Left lobe of liver (tissue), 2 donors: ENCODE data around the gene RARB. TPM values are rescaled to one million over a fixed set of nuclear protein-coding genes. Genes with fewer than 3 reads are reported as not detected.

Experiments used
- ATAC-seq: fragments of 200-7000 bp; cut with Tn5 transposase; one replicate; pipeline ENCODE4 v1.9.1; 2020; ENCODE audit warnings: mild to moderate bottlenecking, moderate library complexity
- DNase-seq: peaks from one replicate; pipeline ENCODE4 v3.0.0-alpha.2; 2020; ENCODE audit warnings: low spot score
- total RNA-seq: library from RNA; stranded (reverse); gene quantifications from one replicate; pipeline ENCODE4 v1.2.1, GENCODE V29; 2021
- donor health status: DM: no; HTN: no; CAD: no; lungs with moderate emphysema.
- donor health status: DM: no; HTN: yes; CAD: no.

RARB gene
- total RNA-seq, 1 donor from 2014 or later, result 2.2 TPM

DNA sequence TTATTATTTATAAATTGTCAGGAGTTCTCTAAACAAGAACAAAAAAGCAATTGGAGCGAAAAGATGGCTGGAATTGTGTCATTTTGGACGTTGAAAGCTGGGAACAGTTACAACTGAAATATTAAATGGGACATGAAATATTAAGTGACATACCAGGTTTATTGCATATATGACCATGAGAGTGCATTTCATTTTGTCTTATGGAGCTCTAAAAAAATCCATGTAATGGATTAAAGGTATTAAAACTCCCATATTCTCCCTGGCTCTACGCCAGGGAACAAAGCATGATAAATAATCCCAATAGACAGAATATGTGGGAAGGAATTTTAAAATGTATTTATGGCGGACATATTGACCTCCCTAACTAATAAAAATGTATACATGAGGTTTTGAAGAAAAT is 17.7 kb downstream of the RARB start:
- DNase-seq (no peak), ATAC-seq (no peak)

DNA sequence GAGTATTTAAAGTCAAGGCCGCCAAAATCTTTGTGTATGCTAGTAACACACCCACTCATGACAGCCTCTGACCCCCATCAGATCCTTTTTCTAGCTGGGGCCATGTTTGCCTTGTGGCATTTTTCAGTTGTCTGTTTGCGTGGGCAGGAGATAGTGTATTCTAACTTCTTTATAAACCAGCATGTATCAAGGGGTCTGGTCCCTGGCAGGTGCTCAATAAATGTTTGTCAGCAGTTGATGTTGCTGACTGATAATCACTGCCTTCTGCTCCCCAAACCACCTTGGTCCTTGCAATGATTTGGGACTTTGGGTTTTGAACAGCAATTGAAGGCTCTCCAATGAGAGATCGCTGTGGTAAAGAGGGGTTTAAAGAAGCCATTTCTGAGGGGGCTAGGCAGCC is 19.2 kb downstream of the RARB start:
- ATAC-seq (no peak), DNase-seq (no peak)

DNA sequence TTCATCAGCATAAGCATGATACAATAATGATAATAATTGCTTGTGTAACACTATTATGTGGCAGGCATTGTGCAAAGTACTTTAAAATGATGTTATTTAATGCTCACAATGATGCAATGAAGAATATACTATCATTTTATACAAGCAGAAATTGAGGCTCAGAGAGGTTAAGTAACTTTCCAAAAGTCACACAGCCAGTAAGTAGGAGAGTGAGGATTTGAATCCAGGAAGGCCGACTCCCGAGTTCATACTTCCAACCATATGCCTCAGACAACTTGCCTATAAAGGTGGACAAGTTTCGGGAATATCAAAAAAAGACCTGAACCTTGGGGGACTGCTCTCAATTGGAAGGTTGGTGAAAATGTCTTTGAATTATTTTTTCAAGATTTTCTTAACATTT is 19.9 kb downstream of the RARB start:
- no peak for DNase-seq
- no peak for ATAC-seq

DNA sequence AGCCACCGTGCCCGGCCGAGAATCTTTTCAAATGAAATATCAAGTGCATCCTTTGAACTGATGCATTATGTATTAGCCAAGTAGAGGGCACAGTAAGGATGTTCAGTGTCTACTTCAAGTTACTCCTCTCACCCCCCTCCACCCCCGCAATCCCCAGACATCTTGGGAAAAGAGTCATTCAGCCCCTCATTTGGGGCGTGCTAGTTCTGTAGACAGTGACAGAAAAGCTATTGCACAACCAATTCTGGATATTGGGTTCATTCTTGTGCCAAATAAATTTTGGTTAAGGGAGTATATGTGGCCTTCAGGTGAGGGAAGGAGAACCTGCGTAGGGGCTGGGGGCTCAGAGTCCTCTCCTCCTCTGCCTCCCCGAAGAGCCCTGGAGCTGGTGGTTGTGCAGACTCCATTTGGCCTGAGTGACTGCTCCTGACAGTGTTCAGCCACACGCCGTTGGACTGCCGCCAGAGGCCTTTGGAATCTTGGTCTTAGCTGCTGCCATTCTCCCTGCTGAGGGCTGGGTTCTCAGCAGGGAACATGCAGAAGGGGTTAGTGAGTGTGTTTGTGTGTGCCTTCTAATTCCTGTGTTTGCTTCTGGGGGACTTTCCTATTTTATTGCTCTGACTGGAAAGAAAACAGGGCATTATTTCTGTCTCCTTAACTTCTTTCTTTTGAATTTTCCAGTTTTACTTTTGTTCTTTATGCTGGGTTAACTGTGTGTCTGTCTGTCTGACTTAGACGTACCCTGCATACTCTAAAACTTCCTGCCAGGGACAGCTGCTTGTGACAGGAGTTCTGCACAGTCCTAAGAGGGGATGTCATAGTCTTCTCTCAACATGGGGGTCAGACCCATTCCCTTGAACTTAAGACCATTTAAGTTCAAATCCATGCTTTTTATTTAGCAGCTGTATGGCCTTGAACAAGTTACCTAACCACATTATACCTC is 21.0 kb downstream of the RARB start:
- peak; percentile 99 for ATAC-seq
- DNase-seq, result peak; percentile 91

DNA sequence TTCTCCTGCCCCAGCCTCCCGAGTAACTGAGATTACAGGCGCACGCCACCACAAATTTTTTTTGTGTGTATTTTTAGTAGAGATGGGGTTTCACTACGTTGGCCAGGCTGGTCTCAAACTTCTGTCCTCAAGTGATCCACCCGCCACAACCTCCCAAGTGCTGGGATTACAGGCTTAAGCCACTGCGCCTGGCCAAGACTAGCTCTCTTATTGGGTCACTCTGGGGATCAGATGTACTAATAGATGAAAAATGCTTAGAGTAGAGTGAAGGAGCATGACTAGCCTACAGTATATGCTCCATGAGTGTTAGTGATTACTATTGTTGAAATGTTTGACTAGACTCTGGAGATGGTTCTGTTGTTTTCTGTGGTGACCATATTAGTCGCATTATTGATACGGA is 21.8 kb downstream of the RARB start:
- DNase-seq (no peak), ATAC-seq (no peak)

DNA sequence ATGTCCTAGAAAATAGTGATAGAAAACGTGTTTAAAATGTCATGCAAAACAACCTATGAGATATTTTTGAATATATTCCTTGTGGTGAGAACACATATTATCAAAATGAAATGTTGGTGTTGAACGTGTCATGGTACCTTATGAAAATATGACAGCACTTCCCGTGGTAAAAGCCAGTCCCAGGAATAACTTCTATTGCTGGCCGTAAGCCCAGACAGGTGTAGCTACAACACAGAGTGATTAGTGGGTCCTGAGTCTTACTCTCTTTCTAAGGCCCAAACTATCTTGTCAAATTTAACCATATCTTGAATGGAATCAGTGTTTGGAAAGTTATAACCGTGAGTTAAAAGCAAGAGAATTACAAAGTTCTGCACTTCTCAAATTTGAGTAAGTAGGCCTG is 24.1 kb downstream of the RARB start:
- DNase-seq (no peak), ATAC-seq (no peak)

DNA sequence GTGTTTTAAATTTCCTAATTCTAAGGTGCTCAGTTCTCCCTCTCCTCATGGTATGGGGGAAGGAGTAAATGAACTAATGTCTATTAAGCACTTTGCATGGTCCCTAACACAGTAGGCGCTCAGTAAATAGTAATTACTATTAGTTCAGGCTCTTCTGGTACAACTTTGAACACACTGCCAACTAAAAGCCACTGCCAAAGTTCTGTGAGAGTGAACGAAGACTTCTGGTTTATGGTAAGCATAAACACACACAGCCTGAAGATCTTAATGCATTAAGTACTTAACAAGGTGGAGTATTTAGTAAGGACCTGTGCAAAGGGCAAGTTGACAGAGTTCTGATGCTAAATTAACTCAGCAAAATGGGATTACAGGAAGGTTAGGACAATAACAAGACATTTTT is 24.7 kb downstream of the RARB start:
- DNase-seq (no peak), ATAC-seq (no peak)

DNA sequence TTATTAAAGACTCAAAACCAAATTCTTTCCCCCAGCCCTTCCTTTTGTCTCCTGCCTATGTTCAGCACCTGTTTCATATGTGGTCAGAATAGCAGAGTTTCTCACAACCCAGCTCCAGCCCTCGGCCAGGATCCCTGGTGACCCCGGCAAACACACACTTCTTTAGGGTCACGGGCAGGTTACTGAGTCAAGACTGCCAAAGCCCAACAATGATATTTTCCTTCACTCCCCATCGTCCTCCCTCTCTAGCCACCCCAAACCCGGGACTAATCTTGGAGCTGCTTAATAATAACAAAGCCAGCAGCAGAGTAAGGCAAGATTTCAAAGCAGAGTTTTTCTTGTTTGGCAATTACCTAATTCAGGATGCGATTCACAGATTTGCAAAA is 25.5 kb downstream of the RARB start:
- DNase-seq, result no peak
- no peak for ATAC-seq

DNA sequence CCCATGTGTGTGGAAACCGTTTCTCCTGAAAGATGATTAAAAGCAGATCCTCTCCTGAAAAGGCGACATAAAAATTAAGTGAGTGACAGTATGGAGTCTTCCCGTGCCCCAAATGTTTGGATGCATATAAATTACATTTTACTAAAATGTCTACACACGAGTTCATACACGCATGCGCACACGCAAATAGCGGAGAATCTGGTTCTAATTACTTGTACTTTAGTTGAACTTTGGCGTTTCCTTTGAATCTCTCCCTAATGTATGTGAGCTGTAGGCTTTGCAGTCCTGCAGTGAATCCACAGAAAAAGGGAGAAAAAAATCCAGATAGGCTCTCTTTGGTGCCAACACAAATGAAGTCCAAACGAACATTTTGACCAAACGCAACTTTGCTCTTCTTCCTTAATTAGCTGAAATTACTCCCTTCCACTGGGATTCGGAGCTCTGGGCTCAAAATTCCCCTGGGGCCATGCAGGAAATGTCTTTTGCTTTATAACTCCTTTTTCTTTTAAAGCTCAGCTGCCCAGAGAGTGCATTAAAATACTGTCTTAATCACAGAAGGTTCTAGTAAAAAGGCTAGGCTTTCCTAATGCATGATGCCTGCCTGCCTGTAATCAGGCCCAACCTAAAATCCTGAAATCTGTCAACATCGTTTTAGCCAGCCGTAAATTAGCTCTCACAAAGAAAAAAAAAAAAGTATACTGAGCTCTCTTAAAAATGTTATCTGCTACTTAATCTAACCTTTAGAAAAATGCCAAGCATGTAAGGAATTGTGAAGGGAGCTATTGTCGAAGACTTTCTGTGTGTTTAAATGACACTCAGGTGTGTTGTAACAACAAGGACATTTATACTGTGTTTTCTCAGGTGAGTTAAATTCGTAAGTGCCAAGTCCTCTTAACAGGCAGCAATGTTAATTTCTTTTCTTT is 26.2 kb downstream of the RARB start:
- ATAC-seq, result no peak

DNA sequence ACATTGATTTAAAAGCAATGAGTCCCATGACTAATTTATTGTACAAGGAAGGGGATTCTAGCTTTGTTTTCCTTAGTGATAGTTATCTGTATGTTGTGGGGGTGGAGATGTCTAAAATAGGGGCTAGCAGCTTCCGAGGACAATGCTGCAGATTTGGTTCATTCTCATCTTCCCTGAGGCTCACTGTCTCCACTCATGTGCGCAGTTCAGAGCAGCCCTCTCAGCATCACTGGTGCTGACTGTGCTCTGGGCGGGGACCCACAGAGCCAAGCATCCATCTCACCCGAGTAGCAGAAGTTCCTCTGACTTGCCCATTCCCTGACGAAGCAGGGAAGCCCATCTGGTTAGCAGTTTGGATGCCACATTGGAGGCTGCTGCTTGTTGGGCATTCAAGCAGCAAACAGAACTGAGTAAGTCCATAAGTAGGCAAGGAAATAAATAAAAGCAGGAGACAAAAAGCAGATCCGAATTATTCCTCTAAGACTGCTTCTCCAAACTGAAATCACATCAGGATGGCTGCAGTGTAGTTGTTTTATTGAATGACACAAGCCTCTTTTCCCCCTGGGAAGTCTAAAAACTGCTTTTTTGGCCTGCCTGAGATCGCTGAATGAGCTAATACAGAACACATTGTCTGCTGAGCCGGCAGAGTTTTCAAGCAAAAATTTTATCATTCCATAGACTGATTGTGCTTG is 27.5 kb downstream of the RARB start:
- ATAC-seq, result no peak
- DNase-seq, result no peak

More for the DNA sequence above, 26.2 kb downstream of the RARB start:
- no peak for DNase-seq

DNA sequence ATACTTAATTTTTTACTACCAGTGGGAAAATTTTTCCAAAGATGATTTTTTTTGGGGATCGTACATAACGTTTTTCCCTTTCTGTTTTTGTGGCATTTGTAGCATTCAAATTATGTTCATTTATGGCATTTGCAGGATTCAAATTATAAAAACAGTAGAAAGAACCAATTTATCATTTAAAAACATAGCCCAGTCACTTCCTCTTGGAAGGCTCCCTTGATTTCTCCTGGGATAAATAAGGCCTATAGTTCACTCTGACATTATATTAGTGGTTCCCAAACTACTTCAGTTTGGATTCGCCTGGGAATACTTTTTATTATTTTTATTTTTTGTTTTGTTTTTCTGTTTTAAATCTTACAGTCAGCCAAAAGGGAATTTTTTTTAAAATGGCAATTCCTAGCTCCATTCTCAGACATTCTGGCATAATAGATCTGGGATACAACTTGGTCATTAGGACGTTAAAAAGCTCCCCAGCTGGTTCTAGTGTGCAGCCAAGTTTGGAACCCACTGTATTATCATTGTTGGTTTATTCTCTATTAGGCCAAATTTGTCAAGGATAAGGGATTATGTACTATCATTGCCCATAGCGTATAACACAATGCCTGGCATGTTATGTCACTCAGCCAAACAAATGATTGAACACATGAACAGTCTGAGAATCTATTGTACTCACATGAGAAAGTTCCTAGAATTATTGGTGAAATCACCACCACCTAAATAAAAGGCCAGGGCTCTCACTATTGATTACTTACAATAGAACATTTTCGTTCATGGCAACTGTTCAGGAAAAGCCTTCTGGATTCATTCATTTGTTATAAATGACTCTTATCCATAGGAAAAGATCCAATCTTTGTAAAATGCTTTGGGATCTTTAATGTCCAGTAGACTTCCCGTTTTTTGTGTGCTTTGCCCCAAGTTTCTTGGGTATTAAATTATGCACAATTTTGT is 28.9 kb downstream of the RARB start:
- DNase-seq (no peak), ATAC-seq (no peak)

DNA sequence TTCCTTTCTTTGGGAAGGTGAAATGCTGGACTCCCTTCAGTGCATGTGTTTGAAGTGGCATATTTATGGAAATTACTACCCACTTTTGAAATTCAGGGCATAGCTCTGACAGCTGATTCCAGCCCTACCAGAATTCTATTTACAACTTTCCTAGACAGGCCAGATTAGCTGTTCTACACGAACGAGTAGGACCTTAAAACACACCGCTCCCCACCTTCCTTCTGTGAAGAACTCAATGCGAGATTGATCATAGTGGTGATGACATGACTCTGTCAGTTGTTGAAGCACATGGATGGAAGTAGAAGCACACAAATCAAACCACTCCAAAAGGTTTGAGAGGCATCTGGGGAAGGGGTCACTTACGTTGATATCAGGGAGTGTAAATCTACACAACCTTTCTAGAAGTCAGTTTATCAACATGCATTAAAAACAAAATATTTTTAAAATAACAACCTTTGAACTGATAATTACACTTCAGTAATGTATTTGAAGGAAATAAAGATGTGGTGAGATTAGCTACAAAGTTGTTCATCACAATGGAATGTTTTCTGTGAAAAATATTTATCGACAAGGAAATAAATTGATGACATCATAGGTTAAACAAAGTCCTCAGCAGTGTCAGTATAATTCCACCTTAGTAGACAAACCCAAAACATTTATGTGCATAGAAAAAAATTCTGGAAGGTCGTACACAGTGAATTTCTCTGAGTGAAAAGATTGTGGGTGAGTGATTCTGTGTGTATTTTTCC is 29.8 kb downstream of the RARB start:
- DNase-seq (no peak), ATAC-seq (no peak)

DNA sequence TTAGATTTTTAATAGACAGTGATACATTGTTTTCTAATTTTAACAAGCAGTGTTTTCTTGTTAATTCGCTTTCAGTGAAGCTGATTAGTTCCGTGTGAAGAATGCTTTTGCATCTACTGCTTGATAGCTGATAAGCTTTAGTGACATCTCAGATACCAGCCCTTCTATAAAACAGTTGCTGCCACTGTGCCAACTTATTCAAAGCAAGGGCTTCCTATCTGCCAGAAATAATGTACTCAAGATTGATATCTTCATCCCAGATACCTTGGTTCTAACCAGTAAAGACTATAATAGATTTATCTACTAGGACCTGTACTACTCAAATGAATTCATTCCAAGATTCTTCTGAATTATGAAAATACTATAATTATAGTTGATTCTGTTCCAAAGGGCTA is 30.4 kb downstream of the RARB start:
- ATAC-seq, result no peak
- no peak for DNase-seq

DNA sequence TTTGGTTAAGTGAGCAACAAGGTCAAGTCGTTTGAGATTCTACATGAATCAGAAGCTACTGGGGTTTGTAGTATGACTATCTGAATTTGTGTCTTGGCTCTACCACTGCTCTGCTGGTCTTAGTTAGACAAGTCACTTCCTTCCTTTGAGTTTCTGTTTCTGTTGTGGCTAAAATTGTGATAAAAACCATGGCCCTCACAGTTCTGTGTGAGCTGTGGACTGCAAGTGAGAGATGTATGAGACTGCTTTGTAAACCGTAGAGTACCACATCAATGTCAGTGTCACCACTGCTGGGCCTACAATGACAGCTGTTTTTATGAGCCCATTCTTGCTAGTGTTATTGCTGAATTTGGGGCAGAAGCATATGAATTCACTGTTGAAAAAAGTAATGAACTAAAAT is 32.7 kb downstream of the RARB start:
- peak; percentile 32 for ATAC-seq
- no peak for DNase-seq

DNA sequence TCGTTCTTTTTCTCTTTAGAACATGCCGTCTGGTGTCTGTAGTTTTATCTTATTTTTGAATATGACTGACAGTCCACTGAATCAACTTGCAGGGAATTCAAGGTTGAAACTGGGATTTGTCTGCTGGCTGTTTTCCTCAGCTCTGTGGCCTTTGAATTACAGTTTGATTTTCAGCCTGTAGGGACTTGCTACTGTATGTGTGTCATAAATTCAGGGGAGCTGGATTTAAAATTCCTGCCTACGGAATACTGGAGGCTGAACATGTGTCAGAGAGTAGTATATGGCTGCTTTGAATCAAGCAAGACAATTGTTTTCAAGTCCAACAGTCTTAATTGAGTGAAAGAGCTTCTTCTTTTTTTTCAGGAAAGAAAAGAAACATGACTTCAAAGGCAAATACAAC is 33.9 kb downstream of the RARB start:
- no peak for DNase-seq
- ATAC-seq, result no peak

DNA sequence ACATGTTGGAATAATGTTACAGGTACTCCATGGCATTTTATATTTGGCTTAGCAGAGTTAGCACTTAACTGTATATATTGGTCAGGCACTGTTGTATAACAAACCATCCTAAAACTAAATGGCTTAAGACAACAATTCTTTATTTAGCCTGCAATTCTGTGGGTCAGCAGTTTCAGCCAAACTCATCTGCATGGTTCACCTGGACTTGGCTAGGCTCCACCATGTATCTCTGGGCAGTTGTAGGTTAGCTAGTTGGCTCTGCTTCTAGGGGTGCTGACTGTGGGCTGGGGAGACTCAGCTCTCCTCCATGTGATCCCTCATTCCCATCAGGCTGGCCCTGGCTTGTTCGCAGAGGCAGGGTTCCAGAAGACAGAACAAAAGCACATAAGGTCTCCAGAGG is 34.4 kb downstream of the RARB start:
- DNase-seq (peak; percentile 48), ATAC-seq (peak; percentile 78)

DNA sequence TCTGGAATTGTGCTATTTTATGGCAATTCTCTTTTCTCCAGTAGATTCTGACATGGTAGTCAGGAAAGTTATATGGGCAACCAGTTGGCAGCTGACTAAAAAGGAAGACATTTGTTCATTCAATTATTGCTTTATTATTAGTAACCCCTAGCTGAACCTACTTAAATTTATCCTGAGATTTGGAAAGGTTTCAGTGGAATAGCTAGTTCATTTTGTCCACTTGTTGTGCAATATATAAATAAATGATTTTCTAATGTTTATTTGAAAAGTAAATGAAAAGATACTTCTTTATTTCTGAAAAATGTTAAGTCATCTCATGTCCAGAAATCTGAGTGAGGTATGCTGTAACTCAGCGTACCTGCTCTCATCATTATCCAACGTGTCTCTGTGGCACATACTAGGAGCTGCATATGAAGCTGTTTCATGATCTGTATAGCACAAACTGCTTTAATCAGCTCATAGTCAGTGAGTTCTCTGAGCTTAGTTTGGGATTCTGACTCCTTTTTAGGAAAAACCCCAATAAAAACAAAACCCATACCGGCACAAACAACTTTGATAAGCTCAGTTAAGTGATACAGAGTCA is 35.9 kb downstream of the RARB start:
- DNase-seq (no peak), ATAC-seq (peak; percentile 66)

DNA sequence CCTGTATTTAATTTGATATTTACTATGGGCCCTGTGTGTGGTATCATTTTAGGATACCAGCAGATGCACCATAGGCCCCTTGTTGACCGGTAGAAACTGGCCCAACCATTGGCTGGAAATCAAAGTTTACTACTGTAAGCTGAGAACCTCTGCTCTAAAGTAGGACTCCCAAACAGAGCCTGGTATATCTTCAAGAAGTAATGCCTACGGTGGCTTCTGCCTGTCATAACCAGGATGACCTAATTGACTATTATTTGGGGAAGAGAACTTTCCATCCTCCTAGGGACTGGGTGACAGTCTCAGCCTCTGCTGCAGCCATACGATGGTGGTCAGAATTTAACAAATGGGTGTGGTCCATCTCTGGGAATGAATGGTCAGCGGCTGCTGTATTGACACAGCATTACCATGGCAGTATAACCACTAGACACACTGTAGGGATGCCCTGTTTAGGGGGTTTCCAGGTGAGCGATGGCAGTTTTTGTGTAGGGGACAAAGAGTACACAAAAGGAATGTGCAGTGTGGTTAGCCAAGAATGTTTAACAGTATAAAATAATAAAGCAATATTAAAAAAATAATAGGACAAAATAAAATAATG is 37.3 kb downstream of the RARB start:
- DNase-seq (no peak), ATAC-seq (no peak)

DNA sequence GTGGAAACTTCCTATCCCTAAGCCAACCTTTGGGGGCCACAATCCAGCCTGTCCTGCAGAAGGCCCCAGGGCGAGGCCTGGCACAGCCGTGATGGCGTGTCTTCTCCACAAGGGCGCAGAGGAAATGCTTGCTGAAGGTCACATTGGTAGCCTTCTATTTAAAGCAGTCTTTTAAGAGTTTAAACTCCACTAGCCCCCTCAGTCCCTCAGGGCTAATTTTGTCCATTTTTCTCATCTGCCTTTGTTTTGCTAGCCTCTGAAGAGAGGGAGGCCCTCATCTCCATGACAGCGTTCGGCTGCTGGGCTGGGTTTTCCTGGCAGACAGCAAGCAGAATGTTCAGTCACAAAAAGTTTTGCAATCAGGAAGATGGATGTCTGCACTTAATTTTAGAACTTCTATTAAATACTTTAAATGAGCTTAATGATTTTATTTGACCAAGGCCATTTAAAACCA is 40.8 kb downstream of the RARB start:
- DNase-seq (no peak), ATAC-seq (peak; percentile 32)
